RKO (cell line): Measurements from ENCODE around the gene DBN1.
"Not testable (repeated sequence)": the region's sequence is repeated elsewhere in the genome, so short reads cannot be mapped to it uniquely, and the experiment has no call there.

Experiments used
- DNase-seq: peaks from one replicate; pipeline ENCODE4 v3.0.0-alpha.2; 2016; ENCODE audit warnings: low spot score

Gene DBN1

GRCh38 chr5:177490992-177491391 is 17.6 kb upstream of the DBN1 start:
- no peak for DNase-seq

- no peak for DNase-seq
Observed at GRCh38 chr5:177490311-177490991, 17.0 kb upstream of the DBN1 start.

DNA sequence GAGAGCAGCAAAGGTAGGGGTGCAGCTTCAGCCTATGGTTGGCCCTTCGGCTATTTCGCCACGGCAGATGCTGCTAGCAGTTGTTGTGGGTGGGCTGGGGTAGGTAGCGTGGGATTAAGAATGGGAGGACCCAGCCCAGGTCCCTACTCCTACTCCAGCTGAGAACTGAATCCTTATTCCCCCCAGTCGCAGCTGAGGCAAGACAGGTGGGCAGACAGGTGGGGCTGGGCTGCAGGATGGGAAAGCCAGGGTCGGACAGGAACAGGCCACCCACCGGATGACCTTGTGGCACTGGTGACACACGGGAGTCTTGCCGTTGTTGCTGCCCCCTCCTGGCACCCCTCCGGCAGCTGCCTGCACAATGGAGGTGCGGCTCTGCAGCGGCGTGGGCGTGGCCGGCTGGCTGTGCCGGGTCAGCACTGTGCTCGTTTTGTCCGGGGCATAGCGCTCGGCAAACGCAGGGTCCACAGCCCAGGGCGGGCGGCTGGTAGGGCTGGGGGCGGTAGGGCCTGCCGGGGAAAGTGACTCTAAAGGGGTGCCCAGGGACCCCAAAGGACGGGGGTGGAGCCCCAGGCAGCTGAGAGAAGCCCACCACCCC is 15.8 kb upstream of the DBN1 start:
- DNase-seq: no peak

DNA sequence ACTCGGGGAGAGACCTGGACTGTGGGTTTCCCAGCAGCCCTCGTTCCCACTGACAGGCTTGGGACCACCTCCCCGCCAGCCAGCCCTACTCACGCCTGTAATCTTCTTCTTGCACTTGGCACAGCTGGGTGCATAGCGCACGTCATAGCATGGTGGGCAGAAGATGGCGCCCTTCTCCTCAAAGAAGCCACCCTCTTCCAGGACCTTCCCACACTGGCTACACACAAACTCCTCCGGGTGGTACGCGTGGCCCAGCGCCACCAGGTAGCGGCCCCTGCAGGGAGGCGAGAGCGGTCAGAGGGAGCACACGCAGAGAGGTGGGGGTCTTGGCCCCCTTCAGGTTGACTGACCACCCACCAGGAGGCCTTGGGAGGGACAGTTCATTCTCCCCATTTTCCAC is 14.5 kb upstream of the DBN1 start:
- DNase-seq: no peak

GRCh38 chr5:177487144-177487543 is 13.7 kb upstream of the DBN1 start:
- DNase-seq: no peak

- no peak for DNase-seq
Observed at GRCh38 chr5:177486256-177486655, 12.8 kb upstream of the DBN1 start.

GRCh38 chr5:177485753-177486152 is 12.3 kb upstream of the DBN1 start:
- not testable (repeated sequence) for DNase-seq

- DNase-seq: no peak
Observed at GRCh38 chr5:177484902-177485549, 11.6 kb upstream of the DBN1 start.

DNA sequence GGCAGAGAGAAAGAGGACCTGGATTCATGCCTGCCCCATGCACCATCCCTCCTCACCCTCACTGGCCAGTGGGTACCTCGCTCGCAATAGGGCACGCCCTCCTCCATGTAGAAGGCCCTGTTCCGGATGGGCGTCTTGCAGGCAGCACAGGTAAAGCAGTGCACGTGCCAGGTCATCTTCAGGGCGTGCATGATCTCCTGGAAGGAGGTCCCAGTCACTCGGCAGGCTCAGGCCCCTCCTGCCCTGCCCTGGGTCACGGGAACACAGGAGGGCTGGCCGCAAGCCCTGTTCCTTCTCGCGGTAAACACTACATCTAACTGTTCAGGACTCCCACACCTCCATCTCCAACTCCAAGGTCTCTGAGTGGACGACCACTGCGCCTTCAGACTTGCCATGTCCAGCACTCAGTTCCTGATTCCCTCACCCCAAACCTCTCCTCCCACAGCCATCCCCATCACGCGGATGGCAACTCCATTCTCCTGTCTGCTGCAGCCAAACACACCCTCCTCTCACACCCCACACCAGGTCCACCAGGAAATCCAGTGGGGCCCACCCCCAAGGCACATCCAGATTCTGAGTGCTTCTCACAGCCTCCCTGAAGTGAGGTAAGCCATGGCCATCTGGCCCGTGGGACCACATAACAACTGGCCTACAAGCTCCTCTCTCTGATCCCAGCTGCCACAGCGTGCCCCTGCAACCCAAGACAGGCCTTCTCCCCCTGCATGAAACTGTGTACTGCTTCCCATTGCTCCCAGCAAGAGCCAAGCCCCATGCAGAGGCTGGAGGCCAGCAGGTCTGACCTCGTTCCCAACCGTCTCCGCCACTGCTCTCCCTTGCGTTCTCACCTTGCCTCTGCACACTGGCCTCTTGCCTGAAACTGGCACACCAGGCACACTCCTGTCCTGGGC is 10.8 kb upstream of the DBN1 start:
- no peak for DNase-seq

DNA sequence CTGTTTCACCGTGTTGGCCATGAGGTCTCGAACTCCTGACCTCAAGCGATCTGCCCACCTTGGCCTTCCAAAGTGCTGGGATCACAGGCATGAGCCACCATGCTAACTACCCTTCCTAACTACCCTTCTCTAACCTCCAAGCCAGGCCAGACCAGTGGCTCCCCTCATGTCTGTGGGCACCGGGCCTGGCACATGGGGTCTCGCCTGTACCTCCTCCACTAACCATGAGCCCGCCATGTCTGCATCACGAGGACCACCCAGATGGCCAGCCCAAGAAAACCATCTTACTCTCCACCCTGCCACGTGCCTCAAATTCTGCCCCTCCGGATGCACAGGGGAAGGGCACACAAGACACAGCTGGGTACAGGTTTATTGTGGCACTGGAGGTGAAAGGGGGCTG is 9.6 kb upstream of the DBN1 start:
- no peak for DNase-seq

DNA sequence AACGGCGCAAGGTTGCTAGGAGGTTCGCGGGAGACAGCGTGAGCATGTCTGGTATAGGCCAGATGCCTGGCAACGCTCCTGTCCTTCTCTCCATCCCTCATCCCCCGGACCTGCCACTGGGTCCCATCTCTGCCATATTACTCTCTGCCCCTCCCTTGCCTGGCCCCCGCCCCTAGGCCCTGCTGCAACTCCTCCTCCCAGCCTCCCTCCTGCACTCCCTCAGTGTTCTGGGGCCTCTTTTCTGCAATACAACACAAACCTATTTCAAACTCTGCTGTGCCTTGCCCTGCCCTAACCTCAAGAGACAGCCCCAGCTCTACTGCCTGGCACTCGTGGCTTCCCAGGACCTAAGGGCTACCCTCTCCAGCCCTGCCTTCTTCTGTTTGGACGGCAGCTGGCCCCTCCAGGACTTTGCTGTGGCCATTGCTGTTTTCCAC is 8.9 kb upstream of the DBN1 start:
- DNase-seq: no peak

DNA sequence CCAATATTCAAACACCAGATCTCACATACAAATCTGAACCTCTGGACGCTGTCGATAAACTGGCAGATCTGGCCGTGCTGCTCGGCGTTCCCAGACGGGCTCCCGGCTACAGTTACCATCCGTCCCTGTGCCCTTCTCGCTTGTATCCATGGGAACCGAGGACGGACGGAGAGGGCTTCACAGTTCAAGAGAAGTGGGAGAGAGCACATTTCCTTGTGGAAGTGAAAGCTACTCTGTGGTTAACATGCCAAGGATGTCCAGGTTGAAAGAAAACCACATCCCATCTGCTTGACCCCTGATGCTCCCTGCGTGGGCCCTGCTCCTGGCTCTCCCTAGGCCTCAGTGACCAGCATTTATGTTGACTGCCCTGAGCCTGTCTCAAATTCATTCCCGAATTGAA is 6.3 kb upstream of the DBN1 start:
- no peak for DNase-seq

GRCh38 chr5:177478711-177479646 is 5.5 kb upstream of the DBN1 start:
- peak; percentile 46 for DNase-seq

- DNase-seq: no peak
Observed at GRCh38 chr5:177477701-177478477, 4.5 kb upstream of the DBN1 start.

GRCh38 chr5:177476531-177477233 is 3.2 kb upstream of the DBN1 start:
- DNase-seq: no peak

DNA sequence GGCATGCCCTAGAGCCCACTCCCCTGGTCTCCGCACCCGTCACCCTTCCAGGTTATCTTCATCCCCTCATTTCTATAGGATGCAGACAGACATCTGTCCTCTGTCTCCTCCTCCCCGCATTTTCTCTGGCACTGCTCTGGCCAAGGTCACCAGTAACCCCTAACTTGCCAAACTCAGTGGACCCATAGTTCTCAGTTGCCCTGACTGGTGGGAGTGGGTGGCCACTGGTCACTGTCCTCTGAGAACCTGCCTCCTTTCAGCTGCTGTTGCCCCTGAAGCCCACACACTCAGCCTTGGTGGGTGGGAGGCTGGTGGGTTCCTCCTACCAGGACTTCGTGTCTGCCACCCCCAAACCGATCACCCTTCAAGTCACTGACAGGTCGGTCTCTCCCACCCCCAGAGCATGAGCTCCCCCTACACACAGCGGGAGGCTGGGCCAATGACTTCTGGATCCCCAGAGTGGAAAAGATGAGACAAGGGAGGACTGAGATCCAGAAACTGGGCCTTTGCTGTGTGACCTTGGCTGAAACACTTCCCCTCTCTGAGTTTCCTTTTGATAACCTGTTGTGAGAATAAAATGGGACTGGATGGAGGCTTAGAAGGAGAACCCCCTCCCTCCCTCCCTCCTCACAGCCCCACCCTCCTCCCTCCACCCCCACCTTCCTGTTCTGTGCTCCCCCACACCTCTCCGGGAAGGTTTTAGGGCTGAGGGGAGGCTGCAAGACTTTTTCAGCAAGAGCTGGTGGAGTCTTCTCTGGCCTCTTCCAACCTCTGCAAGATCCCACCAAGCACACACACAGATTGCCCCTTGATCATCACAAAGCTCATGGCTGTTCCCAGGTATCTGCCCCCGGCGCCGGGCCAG is 2.4 kb upstream of the DBN1 start:
- no peak for DNase-seq

- DNase-seq: no peak
Observed at GRCh38 chr5:177474846-177475562, 1.6 kb upstream of the DBN1 start.

- no peak for DNase-seq
Observed at GRCh38 chr5:177474002-177474476, 605 bp upstream of the DBN1 start.
